Measurements from ENCODE around the gene FOXK1.

Gene FOXK1

GRCh38 chr7:4819560-4820404 is 137.7 kb downstream of the FOXK1 start:
- Histone ChIP-seq H3K9ac (peak overlapping the region in 8 of 11 experiments; percentile 6 to 68 (median 42); a peak in 14 of 22 replicates), H4K20me1 (peaks cover 0 to 7% (median 0%) of the 10 kb centered on the region in 11 experiments; a peak in 2 of 22 replicates), H3K27me3 (peaks cover 0 to 36% (median 0%) of the 10 kb centered on the region in 11 experiments; a peak in 6 of 22 replicates), H3K4me1 (peaks cover 40 to 94% (median 85%) of the 10 kb centered on the region in 10 experiments), H3K36me3 (no peaks in the 10 kb centered on the region), H3K4me2 (peak overlapping the region; percentile 70 to 98 (median 92)), H3K9me3 (replicated peaks in 1 of 11) (no peaks in the 10 kb centered on the region), H3K27ac (peak overlapping the region in 8 of 11 experiments; percentile 17 to 53 (median 30); a peak in 12 of 22 replicates), H3K4me3 (peak overlapping the region in 9 of 10 experiments; percentile 1 to 55 (median 22); a peak in 13 of 20 replicates)
- TF ChIP-seq Cebpa-rat (IDR thresholded peaks at IDR 0.05) = no peak

- Histone ChIP-seq H3K4me3 (peak overlapping the region in 1 of 10 experiments; percentile 20; a peak in 2 of 20 replicates), H3K27ac (peak overlapping the region in 3 of 11 experiments; percentile 17 to 53 (median 48); a peak in 6 of 22 replicates), H3K36me3 (no peaks in the 10 kb centered on the region), H3K27me3 (peaks cover 0 to 35% (median 0%) of the 10 kb centered on the region in 11 experiments; a peak in 6 of 22 replicates), H3K9ac (peak overlapping the region in 5 of 11 experiments; percentile 40 to 68 (median 43); a peak in 7 of 22 replicates), H4K20me1 (peaks cover 0 to 7% (median 0%) of the 10 kb centered on the region in 11 experiments; a peak in 2 of 22 replicates), H3K9me3 (replicated peaks in 1 of 11) (no peaks in the 10 kb centered on the region), H3K4me2 (peak overlapping the region; percentile 70 to 98 (median 92)), H3K4me1 (peaks cover 36 to 94% (median 85%) of the 10 kb centered on the region in 10 experiments)
- no peak for TF ChIP-seq Cebpa-rat (IDR thresholded peaks at IDR 0.05)
These were observed 138.4 kb downstream of the FOXK1 start for GRCh38 chr7:4820405-4820966.

All from BLaER1 treated with 17β-estradiol and CSF1 and Interleukin-3, amounts not matched to agents 10 nM and 100 nM (cell line).